ENCODE data around the gene SNRPD3.

- no peak for TF ChIP-seq POLR2AphosphoS5 (IDR thresholded peaks at IDR 0.05)
- TF ChIP-seq CTCF (IDR thresholded peaks at IDR 0.05): no peak
- TF ChIP-seq POLR2A (IDR thresholded peaks at IDR 0.05; ENCODE audit: low read depth): no peak
These were observed 36.5 kb downstream of the SNRPD3 start for GRCh38 chr22:24592058-24592850.
